ENCODE data around the gene DNAJB11. TPM values are rescaled to one million over a fixed set of nuclear protein-coding genes. Genes with fewer than 3 reads are reported as not detected.
"Not testable (repeated sequence)": the region's sequence is repeated elsewhere in the genome, so short reads cannot be mapped to it uniquely, and the experiment has no call there.

The DNAJB11 gene
- total RNA-seq (2014; rRNA removed; shearing (Covaris generic)): 79.4 and 80.1 TPM in 2 replicates

DNA sequence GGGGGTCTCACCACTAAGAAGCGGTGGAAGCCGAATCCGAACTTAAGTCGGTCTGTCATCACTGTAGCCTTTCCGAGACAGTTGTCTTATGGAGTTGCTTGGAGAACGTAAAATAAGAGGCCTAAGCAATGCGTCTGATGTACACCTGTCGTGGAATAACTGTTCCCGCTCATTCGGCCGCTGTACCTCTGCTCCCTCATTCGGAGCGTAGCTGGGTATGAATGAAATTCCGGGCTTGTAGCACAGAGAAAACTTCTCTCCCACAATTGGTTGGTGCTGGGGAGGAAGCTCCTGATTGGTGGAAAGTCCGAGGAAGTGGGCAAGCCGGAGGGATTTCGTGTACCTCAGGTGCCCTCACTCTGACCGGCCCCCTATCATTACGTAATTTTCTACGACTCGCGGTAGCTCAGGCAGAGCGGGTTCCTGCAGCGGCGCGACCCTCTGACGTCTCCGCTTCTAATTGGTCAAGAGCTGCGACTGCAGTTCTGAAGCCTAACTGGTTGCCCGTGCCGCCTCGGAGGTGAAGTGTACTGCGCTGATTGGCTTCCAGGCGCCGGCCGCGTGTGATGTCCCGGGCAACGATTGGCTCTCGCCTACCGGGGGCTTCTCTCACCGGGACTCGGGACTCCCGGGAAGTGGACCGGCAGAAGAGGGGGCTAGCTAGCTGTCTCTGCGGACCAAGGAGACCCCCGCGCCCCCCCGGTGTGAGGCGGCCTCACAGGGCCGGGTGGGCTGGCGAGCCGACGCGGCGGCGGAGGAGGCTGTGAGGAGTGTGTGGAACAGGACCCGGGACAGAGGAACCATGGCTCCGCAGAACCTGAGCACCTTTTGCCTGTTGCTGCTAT, at the start of gene DNAJB11:
Gene DNAJB11 (plus strand): TSS at position 625 of the 845 bp plus-strand sequence. CDS start 178 bp downstream, at position 803.
- Histone ChIP-seq H3K36me3 (peaks cover 16% of the 10 kb centered on the region), H3K4me1 (peaks cover 5% of the 10 kb centered on the region; the same call in 1 of the 2 replicates), H3K27me3 (no peaks in the 10 kb centered on the region), H3K9me3 (replicated peaks) (no peaks in the 10 kb centered on the region), H3K27ac (peak within 1 kb of the TSS; percentile 59), H3K4me3 (peak within 1 kb of the TSS; percentile 81)
- DNase-seq: peak; percentile 97 to 98

DNA sequence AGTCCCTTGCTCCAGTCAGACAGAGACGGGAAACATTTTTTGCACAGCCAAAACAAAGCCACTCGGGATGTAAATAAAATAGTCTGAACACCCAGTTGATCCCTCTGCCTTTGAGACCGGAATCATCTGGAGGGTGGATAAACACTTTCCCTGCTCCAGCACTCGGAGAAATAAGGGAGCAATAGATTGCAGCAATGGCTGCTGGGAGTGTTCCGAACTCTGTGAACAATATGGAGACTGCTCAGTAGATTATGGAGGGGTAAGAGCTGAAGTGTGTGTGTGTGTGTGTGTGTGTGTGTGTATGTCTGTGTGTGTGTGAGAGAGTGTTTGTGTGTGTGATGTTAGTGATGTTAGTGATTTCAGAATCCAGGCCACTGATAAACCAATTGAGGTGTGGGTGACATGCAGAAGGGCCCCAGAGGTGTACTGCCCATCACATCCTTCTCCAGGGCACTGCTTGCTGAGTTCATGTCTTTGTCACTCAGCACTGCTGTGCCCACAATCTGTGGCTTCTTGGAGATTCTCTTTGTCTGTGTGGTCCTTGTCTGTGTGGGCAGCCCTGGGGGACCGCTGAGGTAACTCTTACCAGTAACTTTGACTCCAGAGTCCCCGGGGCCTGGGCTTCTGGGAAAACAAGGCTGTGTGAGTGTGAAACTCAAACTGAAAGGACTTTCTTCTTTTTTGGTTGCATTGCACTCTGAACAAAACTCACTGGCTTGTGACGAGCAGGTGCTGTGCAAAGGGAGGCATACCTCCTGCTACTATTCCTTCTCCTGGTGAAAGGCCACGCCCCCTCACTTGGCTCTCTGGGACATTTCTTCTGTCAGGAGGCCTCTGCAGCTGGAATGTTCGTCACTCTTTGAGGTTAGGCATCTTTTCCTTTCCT, 49.3 kb upstream of the DNAJB11 start:
- Histone ChIP-seq H3K4me3 (peak overlapping the region; percentile 58), H3K36me3 (no peaks in the 10 kb centered on the region), H3K9me3 (replicated peaks) (no peaks in the 10 kb centered on the region), H3K27me3 (no peaks in the 10 kb centered on the region), H3K4me1 (peaks cover 7% of the 10 kb centered on the region), H3K27ac (peak overlapping the region; percentile 73)
- peak; percentile 38 to 71 for DNase-seq

DNA sequence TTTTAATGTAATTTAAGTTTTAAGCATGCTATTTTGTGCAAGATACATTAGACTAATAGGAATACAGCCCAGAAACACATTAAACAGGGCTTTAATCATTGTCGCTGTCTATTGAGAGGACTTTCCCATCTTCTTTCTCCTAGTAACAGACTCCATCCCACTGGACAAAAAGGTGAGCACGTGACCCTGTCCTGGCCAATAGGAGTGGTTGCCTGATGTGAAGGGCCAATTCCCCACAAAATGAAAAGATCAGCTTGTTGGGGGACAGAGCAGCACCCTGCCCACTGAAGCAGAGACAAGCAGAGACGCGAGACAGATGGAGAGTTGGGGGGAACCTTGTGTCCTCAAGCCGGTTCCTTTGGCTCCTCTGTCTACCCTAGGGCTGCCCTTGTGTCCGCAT, 47.5 kb upstream of the DNAJB11 start:
- Histone ChIP-seq H3K4me1 (peaks cover 7% of the 10 kb centered on the region), H3K36me3 (no peaks in the 10 kb centered on the region), H3K9me3 (replicated peaks) (no peaks in the 10 kb centered on the region), H3K4me3 (no peak overlapping the region), H3K27ac (no peak overlapping the region), H3K27me3 (no peaks in the 10 kb centered on the region)
- no peak for DNase-seq

DNA sequence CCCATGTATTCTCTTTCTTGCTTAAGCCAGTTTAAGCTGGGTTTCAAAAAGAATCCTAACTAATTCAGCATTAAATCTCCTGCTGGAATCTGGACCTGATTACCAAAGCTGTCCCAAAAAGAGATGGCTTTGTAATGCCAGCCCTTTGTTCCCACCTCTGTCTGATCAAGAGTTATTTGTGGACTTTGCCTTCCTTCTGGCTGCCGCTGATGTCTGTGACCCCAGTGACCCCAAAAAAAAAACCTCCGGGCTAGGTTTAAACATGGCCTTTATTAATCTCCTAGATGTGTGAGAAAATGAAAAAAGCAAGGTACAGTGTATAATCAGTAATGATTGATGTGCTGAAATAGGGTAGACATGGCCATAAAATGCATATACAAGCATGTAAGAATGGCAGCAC, 47.1 kb upstream of the DNAJB11 start:
- H3K27me3 ChIP-seq: no peaks in the 10 kb centered on the region
- no peak for DNase-seq
- H3K4me3 ChIP-seq: no peak overlapping the region
- no peaks in the 10 kb centered on the region for H3K36me3 ChIP-seq
- peaks cover 7% of the 10 kb centered on the region for H3K4me1 ChIP-seq
- no peaks in the 10 kb centered on the region for H3K9me3 ChIP-seq (replicated peaks)
- H3K27ac ChIP-seq: no peak overlapping the region

DNA sequence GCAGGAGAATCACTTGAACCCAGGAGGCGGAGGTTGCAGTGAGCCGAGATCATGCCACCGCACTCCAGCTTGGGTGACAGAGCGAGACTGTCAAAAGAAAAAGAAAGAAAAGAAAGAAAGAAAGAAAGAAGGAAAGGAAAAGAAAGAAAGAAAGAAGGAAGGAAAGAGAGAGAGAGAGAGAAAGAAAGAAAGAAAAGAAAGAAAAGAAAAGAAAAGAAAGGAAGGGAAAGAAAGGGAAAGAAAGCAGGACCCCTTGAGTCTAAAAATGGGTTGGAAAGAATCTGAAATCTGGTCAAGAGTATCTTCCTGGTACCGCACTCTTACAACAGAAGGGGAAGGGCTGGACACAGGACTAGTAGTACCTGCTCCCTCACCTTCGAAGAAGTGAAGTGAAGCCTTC, 45.9 kb upstream of the DNAJB11 start:
- no peaks in the 10 kb centered on the region for H3K9me3 ChIP-seq (replicated peaks)
- no peaks in the 10 kb centered on the region for H3K36me3 ChIP-seq
- DNase-seq: no peak
- H3K27me3 ChIP-seq: no peaks in the 10 kb centered on the region
- peaks cover 10% of the 10 kb centered on the region for H3K4me1 ChIP-seq
- no peak overlapping the region for H3K27ac ChIP-seq
- H3K4me3 ChIP-seq: no peak overlapping the region

DNA sequence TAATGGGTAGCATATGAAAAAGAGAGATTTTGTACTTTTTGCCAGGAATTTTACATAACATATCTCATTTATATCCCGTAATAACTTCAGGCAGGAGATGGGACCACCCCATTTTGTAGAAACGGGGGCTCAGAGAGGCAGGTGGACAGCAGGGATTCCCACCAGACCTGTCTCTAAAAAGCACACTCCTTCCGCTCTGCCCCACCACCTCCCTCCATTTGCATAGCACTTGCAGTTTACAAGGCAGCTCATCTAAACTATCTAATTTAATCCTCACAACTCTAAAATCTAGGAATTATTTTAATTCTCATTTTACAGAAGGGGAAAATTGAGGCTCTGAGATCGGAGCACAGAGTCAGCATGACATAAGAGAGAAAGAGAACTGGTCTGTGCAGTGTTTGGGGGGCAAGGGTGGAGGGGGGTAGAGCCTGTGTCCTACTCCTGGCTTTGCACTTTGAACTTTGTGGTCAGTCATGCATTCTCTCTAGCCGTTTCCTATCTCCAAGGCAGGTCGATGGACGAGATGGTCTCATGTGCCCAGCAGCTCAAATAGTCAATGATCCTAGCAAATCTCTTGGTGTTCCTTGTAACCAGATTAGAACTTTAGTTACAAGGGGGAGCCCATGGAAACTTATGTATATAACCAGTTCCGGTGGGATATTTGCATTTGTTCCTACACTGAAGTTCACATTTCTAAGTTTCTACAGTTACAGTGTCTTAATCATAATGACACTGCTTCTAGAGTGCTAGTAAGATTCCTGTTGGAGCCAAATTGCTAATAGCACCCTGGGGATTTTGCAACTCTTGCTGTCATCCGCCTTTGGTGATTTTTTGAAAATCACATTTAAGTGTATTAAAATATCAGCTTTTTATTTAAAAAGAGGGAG, 44.9 kb upstream of the DNAJB11 start:
- H3K27me3 ChIP-seq: no peaks in the 10 kb centered on the region

DNA sequence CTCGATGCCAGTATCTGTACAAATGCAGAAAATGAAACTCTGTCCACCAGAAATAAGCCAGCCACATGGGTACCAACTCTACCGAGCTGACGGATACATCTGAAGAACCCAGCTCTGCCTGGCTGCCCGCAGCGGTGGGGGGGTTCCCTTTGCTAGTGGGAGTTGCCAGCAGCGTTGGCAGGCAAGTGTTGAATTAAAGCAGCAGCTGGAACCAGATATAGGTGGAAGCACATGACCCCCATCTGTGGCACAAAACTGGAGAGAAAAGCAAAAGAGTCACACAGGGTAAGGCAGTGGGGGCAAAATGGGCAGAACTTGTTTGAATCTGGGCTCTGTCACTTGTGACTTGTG, 44.3 kb upstream of the DNAJB11 start:
- Histone ChIP-seq H3K36me3 (no peaks in the 10 kb centered on the region), H3K27ac (no peak overlapping the region), H3K9me3 (replicated peaks) (no peaks in the 10 kb centered on the region), H3K4me1 (peaks cover 5% of the 10 kb centered on the region; the same call in 1 of the 2 replicates), H3K4me3 (no peak overlapping the region), H3K27me3 (no peaks in the 10 kb centered on the region)
- no peak for DNase-seq

More for the DNA sequence above, 44.9 kb upstream of the DNAJB11 start:
- no peak for DNase-seq
- Histone ChIP-seq H3K36me3 (no peaks in the 10 kb centered on the region), H3K4me1 (peaks cover 5% of the 10 kb centered on the region; the same call in 1 of the 2 replicates), H3K27ac (no peak overlapping the region), H3K9me3 (replicated peaks) (no peaks in the 10 kb centered on the region), H3K4me3 (no peak overlapping the region)

DNA sequence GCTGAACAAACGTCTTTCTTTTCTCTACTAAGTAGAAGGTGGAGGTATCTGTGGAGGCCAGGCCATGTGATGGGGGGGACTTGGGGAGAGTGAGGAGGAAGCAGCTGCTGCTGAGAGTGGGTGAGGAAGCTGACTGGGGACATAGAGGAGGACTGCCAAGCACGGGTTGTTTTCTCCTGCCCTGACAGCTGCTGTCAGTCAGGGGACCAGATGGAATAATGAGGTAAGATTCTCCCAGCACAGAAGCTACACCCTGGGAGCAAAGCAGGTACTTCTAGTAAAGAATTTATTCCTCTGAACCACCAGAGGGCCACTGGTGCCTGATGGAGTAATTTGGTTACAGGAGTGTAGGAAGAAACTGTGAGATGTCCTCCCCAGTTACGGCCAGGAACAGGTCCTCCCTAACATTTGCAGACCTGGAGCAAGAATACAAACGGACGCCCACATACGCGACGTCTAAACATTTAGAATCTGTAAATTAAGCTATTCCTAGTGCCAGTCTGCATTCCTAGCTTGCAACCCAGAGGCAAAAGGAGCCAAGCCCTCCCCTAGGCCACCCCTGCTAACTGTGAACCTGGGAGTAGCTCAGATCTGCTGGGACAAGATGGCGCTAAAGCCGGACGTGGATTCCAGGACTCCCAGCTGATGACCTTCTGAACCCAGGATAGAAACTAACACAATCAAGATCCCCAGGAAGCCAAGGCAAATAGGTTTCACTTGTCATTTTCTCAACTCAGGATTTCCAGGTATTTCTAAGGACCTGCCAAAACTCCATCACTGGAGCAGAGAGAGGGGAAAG, 41.1 kb upstream of the DNAJB11 start:
- H3K27ac ChIP-seq: no peak overlapping the region
- H3K9me3 ChIP-seq (replicated peaks): no peaks in the 10 kb centered on the region
- DNase-seq: peak in 1 of 2 experiments; percentile 16
- no peaks in the 10 kb centered on the region for H3K36me3 ChIP-seq
- peaks cover 3% of the 10 kb centered on the region; the same call in 1 of the 2 replicates for H3K4me1 ChIP-seq
- no peak overlapping the region for H3K4me3 ChIP-seq
- no peaks in the 10 kb centered on the region for H3K27me3 ChIP-seq

DNA sequence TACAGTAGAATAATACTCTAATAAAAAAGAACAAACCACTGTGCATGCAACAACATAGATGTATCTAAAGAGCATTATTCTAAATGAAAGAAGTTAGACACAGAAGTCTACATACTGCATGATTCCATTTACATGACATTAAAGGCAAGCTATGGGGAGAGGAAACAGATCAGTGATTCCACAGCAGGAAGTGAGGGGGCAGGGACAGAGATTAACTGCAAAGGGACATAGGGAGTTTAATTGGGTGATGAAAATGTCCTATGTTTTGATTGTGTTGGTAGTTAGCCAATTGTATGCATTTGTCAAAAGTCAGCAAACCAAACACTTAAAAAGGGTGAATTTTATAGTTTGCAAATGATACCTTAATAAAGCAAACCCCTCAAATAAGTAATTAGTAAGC, 40.1 kb upstream of the DNAJB11 start:
- Histone ChIP-seq H3K27ac (no peak overlapping the region), H3K27me3 (no peaks in the 10 kb centered on the region), H3K4me1 (peaks cover 3% of the 10 kb centered on the region; the same call in 1 of the 2 replicates), H3K36me3 (no peaks in the 10 kb centered on the region), H3K9me3 (replicated peaks) (no peaks in the 10 kb centered on the region), H3K4me3 (no peak overlapping the region)
- no peak for DNase-seq

DNA sequence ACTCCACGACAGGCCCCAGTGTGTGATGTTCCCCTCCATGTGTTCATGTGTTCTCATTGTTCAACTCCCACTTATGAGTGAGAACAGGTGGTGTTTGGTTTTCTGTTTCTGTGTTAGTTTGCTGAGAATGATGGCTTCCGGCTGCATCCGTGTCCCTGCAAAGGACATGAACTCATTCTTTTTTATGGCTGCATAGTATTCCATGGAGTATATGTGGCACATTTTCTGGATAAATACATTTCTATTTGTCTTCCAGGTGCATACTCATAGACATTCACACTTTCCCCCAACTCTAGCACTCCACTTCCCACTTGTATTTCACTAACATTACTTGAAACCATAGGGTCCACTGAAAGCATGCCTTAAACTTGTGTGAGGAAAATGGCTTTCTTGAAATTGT, 38.8 kb upstream of the DNAJB11 start:
- H3K4me3 ChIP-seq; H3K36me3 ChIP-seq; H3K9me3 ChIP-seq (replicated peaks); H3K27me3 ChIP-seq; DNase-seq; H3K27ac ChIP-seq; H3K4me1 ChIP-seq: not testable (repeated sequence)

DNA sequence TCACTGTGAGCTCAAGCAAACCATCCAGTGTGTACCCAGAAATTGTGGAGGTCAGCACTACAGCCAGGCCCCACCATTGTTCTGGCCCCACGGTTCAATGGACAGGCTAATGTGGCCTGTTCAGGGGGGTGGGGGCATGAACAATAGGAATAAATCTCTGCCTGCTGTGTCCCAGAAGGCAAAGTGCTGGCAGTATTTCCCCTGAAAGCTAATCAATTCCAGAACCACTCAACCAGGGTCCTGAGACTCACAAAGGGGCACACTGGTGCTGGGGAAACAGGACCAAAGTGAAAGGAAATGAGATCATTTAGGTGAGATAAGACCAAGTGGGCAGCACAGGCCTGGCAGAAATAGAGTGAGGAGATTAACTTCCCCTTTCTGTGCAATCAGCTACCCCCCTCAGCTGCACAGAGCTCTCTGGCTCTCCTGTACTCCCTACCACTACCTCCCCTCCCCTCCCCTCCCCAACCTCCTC, 37.9 kb upstream of the DNAJB11 start:
- H3K4me1 ChIP-seq: peaks cover 3% of the 10 kb centered on the region; the same call in 1 of the 2 replicates
- DNase-seq: no peak
- no peaks in the 10 kb centered on the region for H3K36me3 ChIP-seq
- no peaks in the 10 kb centered on the region for H3K9me3 ChIP-seq (replicated peaks)
- H3K27ac ChIP-seq: no peak overlapping the region
- no peaks in the 10 kb centered on the region for H3K27me3 ChIP-seq
- H3K4me3 ChIP-seq: no peak overlapping the region

DNA sequence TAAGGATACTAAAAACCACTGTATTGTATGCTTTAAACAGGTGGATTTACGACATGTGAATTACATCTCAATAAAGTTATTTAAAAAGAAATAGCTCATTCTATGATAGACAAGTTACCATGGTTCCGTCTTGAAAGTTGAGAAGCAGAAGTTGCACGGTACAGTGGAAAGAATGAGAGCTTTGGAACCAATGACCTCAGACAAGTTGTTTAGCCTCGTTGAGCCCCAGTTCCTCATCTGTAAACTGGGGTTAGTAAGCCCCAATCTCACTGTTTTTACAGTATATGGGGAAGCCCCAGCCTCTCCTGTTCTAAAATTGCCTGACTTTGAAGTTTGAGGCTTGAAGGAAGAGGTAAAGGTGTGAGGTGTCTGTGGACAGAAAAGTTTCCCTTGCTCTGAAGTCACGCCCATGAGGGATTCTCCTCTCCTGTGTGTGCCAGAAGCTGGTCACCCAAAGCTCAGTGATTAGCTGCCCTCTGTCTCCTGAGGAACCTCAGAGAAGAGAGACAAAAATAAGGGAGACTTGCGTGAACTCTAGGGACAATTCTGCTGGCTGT, 36.3 kb upstream of the DNAJB11 start:
- Histone ChIP-seq H3K27me3 (no peaks in the 10 kb centered on the region), H3K27ac (no peak overlapping the region), H3K4me3 (no peak overlapping the region), H3K9me3 (replicated peaks) (no peaks in the 10 kb centered on the region), H3K4me1 (no peaks in the 10 kb centered on the region), H3K36me3 (no peaks in the 10 kb centered on the region)
- DNase-seq: no peak

Measured in SJCRH30 (cell line).